Breast epithelium (tissue), 3 donors: ENCODE data around the gene SRP9.

Experiments
- CTCF ChIP-seq, 3 donors: fragments of 450-650 bp; IDR thresholded peaks; one replicate each; pipeline ENCODE4 v1.5.1; 2016 to 2017; ENCODE audit warnings: antibody characterized with exemption in 3 of 3, mild to moderate bottlenecking in 3 of 3, moderate library complexity in 3 of 3
- POLR2A ChIP-seq: fragments of 450-650 bp; IDR thresholded peaks from one replicate; pipeline ENCODE4 v1.6.1; 2016; ENCODE audit warnings: antibody characterized with exemption, mild to moderate bottlenecking, moderate library complexity

DNA sequence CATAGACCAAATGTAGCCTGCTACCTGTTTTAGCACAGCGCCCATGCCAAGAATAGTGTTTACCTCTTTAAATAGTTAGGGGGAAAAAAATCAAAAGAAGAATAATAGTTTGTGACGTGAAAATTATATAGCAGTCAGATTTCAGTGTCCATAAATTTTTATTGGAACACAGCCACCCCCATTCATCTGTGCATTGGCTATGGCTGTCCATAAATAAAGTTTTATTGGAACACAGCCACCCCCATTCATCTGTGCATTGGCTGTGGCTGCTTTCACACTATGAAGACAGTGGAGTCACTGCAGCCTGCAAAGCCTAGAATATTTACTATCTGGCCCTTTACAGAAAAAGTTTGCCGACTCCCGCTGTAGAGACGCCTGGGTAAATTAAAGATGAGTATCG lies 53.2 kb downstream of the SRP9 start:
- no peak for TF ChIP-seq CTCF (IDR thresholded peaks at IDR 0.05)
- TF ChIP-seq POLR2A: no peak
